Right atrium auricular region (tissue), 2 donors: Measurements from ENCODE around the gene VIT. TPM values are rescaled to one million over a fixed set of nuclear protein-coding genes. Genes with fewer than 3 reads are reported as not detected.
A peak's percentile ranks its signal among the peaks of the same experiment; 100 is the strongest.

Experiments used
- DNase-seq: peaks from one replicate; pipeline ENCODE4 v3.0.0-alpha.2; 2019; ENCODE audit warnings: low spot score
- H3K27ac ChIP-seq, 2 donors: fragments of 200-600 bp; sonication (generic); 1 replicate in 1 of 2; 2 replicates in 1 of 2; pipeline ENCODE4 v1.5.1; 2016 to 2019
- H3K27me3 ChIP-seq, 2 donors: fragments of 200-600 bp; sonication (generic); one replicate each; pipeline versions ENCODE4 v1.5.1 to v1.6.0; 2017 to 2019
- H3K36me3 ChIP-seq: fragments of 200-600 bp; sonication (generic); one replicate; pipeline ENCODE4 v1.5.1; 2016
- H3K4me1 ChIP-seq, 2 donors: fragments of 200-600 bp; sonication (generic); one replicate each; pipeline versions ENCODE4 v1.5.1 to v1.6.0; 2017 to 2019
- H3K4me3 ChIP-seq, 2 donors: fragments of 200-600 bp; sonication (generic); 1 replicate in 1 of 2; 2 replicates in 1 of 2; pipeline ENCODE4 v1.5.1; 2017 to 2019; ENCODE audit warnings: mild to moderate bottlenecking in 1 of 2, moderate library complexity in 1 of 2
- H3K9me3 ChIP-seq, 2 donors: fragments of 200-600 bp; sonication (generic); one replicate each; pipeline ENCODE4 v1.5.1; 2019
- CTCF ChIP-seq, 2 donors: fragments of 200-600 bp; sonication (generic); IDR thresholded peaks; one replicate each; pipeline ENCODE4 v1.5.1; 2019; ENCODE audit warnings: antibody characterized with exemption in 2 of 2
- total RNA-seq, 2 donors: library from RNA; depleted of rRNA; stranded (reverse); fragments of >200 nt; gene quantifications; one replicate each; pipeline ENCODE4 v1.1.0, GENCODE V29; 2016

VIT gene
- total RNA-seq, 2 donors from 2014 or later: 12.3 to 16.9 TPM

DNA sequence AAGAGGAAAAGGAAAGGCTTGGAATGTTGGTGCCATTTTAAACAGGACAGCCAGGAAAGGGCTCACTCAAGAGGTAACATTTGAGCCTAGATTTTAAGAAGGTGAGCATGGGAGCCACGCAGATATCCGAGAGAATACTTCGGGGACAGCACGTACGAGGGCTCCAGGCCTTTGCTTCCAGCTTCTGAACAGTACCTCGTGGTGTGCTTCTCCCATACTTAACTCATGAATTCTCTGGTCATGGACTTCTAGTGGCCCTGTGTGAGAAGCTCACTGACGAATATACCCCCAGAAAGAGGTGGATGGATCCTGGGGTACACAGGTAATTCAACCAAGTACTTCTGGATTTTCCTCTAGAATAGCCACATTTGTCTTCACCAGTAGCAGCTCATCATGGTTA is 2.7 kb upstream of the VIT start:
- Histone ChIP-seq H3K4me1 (no peaks in the 10 kb centered on the region), H3K9me3 (no peaks in the 10 kb centered on the region), H3K27me3 (no peaks in the 10 kb centered on the region), H3K27ac (no peak overlapping the region), H3K36me3 (no peaks in the 10 kb centered on the region), H3K4me3 (no peak overlapping the region)
- DNase-seq: no peak
- TF ChIP-seq CTCF (IDR thresholded peaks at IDR 0.05): no peak

DNA sequence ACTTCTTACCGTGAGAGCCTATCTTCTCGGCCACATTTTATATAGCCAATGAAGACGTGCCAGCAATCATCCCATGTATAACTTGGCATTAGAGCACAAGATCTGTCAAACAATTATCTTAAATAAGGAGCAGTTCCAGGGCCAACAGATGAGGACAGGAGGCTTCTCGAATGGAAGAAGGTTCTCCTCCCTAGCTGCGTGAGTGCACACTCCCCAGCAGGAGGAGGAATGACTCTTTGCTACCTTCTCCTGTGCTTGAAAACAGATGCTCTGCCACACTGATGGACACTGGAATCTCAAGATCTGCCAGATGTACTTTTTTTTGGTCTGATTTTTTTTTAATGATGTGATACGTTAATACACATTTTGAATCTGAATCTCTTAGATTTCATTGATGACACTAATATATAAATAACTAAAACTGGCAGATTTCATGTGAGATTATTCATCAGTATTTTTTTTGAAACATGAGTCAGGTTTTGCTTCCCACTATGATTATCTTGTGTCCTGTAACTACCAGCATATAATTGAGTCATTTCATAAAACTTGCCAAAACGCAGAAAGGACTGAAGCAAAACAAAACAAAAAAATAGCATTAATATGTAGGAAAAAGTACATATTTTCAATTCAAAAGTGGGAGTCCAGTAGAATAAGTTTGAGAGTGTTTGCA is 626 bp upstream of the VIT start:
- Histone ChIP-seq H3K4me1 (no peaks in the 10 kb centered on the region), H3K4me3 (no peak overlapping the region), H3K27ac (no peak overlapping the region), H3K27me3 (no peaks in the 10 kb centered on the region), H3K36me3 (no peaks in the 10 kb centered on the region), H3K9me3 (no peaks in the 10 kb centered on the region)
- no peak for DNase-seq
- peak in 1 of 2 donors; percentile 47 for TF ChIP-seq CTCF (IDR thresholded peaks at IDR 0.05)

DNA sequence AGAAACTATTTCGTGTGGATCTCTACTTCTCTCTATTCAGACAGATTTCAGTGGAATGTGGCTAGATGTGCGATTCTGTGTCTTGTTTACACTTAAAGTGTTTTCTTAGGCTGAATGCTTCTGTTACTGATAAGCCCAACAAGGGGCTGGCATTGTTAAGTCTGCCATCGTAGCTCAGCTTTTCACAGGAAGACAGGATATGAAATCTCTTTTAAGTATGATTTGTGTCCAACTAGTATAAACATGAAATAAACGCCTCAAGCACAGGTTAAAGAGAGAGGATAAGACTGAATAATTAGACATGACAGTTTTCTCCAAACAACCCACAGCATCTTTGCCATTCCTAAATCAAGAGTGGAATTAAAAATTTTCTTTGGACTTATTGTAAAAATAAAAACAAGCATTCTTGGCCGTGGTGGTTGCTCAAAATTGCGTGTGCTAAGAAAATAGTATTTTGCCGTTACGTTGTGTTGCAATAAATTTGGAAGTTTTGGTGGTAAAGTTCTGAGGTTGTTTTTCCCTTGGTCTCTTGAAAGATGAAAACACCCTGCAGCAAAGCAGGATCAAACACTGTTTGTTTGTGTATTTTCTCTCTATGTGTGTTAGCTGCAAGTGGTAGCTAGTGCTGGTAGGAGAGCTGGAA is 1.0 kb downstream of the VIT start:
- DNase-seq: no peak
- Histone ChIP-seq H3K27me3 (no peaks in the 10 kb centered on the region), H3K4me3 (peak overlapping the region; percentile 24 to 28), H3K4me1 (no peaks in the 10 kb centered on the region), H3K27ac (peak overlapping the region; percentile 31 to 35), H3K9me3 (no peaks in the 10 kb centered on the region), H3K36me3 (no peaks in the 10 kb centered on the region)
- TF ChIP-seq CTCF (IDR thresholded peaks at IDR 0.05): no peak

GRCh38 chr2:36698993-36699392 is 2.5 kb downstream of the VIT start:
- no peak for TF ChIP-seq CTCF (IDR thresholded peaks at IDR 0.05)
- Histone ChIP-seq H3K4me3 (no peak overlapping the region), H3K27me3 (no peaks in the 10 kb centered on the region), H3K36me3 (no peaks in the 10 kb centered on the region), H3K9me3 (no peaks in the 10 kb centered on the region), H3K4me1 (no peaks in the 10 kb centered on the region), H3K27ac (no peak overlapping the region)
- no peak for DNase-seq

DNA sequence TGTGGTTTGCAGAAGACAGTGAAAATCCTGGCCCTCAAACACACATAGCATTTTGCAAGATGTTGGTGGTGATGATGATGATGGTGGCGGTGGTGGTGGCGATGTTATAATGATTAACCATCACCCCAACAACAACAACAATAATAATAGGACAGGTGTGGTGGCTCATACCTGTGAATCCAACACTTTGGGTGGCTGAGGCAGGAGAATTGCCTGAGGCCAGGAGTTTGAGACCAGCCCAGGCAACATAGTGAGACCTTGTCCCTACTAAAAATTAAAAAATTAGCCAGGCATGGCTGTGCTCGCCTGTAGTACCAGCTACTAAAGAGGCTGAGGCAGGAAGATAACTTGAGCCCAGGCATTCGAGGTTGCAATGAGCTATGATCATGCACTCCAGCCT is 3.8 kb downstream of the VIT start:
- Histone ChIP-seq H3K27ac (no peak overlapping the region), H3K4me3 (no peak overlapping the region), H3K9me3 (no peaks in the 10 kb centered on the region), H3K27me3 (no peaks in the 10 kb centered on the region), H3K4me1 (no peaks in the 10 kb centered on the region), H3K36me3 (no peaks in the 10 kb centered on the region)
- no peak for TF ChIP-seq CTCF (IDR thresholded peaks at IDR 0.05)
- DNase-seq: no peak
